Kidney tubule cell (primary cell): ENCODE measurements around the gene PPM1A.

Source experiments
- DNase-seq: peaks from one replicate; pipeline ENCODE4 v3.0.0-alpha.2; 2018; ENCODE audit warnings: low spot score

Gene PPM1A

GRCh38 chr14:60323199-60323896 lies 74.3 kb downstream of the PPM1A start:
- no peak for DNase-seq

DNA sequence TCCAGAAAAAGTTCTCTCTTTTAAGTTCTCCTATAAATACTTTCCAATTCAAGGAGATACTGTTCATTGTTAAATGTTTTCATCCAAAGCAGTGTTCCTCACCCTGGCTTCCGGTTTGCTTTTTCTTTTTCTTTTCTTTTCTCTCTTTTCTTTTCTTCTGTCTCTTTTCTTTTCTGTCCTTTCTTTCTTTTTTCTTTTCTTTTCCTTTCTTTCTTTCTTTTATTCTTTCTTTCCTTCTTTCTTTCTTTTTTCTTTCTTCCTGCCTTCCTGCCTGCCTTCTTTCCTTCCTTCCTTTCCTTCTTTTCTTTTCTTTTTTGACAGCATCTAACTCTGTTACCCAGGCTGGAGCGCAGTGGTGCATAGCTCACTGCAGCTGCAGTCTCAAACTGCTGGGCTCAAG lies 75.8 kb downstream of the PPM1A start:
- DNase-seq: no peak

DNA sequence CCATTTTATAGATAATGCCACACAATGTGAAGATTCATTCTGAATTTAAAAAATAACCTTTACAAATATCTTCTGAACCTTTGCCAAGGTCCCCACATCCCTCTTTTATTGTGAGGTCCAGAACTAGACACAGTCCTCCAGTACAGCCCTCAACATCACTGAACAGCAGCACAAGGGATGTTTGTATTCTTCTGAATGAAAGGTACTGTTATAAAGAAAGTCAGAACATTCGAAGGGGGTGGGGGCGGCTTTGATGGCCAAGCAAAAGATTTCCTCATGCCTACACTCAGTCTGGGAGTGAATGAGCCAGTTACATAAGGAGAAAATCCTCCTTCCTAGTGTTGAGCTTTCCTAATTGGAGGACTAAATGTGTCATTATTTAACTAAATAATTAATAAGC lies 77.3 kb downstream of the PPM1A start:
- no peak for DNase-seq

DNA sequence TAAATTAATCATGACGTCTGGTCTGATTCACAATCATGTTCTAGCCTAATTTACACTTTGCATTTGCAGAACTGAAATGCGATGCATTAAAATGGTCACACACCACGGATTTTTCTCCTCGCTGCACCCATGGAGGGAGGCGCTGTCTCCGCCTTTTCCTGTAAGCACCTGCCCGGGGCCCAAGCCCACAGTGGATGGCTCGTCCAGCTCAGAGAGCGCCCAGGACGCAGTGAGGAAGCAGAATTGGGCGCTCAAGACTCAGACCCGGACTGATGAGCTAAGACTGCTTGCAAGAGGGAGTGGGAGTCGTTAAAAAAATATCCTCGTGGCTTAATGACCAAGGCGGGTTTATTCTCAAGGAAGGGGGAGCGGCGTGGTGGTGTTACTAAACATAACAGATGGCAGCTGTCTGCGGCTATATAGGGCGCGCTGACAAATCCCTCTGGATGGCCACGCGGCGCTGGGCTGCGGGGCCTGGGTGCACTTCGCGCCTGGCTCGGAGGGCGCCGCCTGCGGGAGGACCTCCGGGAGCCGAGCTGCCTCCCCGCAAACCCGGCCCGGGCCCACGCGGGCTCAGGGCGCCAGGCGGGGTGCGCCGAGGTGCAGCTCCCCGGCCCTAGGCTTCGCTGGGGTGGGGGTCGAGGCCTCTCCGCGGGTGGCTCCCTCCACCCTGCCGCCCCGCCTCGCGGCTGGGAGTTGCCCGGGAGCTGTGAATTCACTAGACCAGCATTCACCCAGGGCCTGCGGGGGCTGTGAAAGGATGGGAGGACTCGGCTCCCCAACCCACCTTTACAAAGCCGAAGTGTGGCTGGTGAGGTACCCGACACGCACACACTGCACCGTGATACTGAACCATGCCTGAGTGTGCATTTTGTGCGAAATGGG lies 78.7 kb downstream of the PPM1A start:
- peak; percentile 39 for DNase-seq

GRCh38 chr14:60328583-60328982 lies 79.6 kb downstream of the PPM1A start:
- no peak for DNase-seq

DNA sequence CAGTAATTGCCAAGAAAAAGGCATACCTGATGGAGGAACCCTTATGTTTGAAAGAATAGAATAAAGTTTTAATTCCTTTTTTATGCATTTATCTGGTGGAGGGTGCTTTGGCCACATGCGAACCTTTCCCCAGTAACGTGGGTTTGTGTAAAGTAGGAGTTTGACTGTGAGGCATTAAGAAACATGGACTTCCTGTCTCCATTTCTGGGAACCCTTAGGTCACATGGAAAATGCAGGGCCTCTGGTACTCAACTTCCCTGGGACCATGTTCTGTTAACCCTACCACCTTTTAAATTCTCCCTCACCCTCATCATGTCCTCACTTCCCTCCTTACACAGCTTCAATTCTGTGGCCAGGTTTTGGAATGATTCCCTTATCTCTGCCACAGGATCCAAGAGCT lies 80.3 kb downstream of the PPM1A start:
- DNase-seq: no peak

DNA sequence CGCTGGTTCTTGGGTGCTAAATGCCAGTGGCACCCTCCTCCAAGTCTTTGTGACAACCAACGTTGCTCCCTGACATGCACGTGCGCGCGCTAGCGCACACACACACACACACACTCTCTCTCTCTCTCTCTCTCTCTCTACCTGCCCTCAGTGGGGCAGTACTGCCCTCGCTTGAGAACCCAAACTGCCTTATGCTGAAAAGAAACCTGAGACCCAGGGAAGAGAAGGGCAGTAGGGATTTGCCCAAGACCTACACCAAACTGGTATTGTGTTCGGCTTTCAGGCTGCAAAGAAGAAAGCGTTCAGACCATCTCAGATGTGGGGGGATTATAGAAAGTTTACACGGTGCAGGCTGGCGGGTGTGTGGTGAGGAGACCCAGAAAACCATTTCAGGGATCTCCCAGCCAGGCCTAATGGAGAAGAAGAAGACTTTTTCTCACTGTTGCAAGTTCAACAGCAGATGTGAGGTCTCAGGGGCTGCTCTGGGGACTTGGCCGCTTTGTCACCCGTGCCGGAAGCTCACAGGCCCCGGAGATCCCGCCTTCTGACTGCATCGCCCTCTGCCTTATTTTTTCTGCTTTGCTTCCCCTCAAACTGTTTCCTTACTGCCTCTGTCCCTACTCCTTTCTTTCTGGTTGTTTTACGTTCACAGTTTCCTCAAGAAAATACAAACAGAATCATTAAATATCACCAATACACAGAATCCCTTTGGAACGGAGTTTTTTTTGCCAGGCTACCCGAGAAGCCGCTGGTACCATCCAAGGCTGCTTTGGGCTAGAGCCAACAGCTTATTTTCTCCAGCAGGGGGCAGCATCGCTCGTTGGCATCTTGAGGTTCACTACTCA lies 82.4 kb downstream of the PPM1A start:
- DNase-seq: peak; percentile 70

GRCh38 chr14:60332046-60332399 lies 83.0 kb downstream of the PPM1A start:
- DNase-seq: no peak

- no peak for DNase-seq
Observed at GRCh38 chr14:60332869-60333268, 83.8 kb downstream of the PPM1A start.

- DNase-seq: no peak
Observed at GRCh38 chr14:60339571-60339970, 90.5 kb downstream of the PPM1A start.

DNA sequence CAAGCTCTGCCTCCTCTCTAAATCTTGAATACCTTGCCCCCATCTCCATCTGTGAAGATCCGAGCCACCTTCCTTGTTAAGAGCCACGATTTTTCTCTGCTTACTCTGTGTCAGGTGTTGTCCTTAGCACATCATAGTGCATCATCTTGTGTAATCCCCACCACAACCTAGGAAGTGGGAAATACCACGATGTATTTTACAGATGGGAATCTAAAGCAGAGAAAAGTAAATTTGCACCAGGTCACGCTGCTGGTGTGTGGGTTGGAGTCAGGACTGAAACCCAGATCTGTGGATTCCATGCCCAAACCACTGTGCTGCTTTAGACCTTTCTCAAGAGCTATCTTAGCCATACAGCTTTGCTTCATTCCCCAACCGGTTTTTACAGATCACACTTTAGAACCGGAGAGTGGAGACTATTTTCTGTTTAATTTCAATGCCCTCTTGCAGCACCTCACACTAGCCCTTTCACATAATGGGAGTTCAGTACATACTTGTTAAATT lies 94.6 kb downstream of the PPM1A start:
- no peak for DNase-seq

DNA sequence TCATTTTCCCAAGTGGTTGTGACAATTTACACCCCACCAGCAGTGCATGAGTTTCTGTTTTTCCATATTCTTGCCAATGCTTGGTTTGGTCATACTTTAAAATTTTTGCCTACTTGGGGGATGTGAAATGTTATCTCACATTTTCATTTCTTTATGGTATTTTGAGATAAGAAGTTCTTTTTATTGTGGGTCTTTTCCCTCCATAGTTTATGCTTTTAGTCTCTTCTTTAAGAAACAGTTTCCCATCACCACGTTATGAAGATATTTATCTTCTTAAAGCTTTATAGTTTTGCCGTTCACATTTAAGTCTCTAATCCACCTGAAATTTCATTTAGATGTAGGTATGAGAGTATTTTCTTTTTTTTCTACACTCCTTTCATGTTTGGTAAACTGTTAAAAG lies 95.7 kb downstream of the PPM1A start:
- no peak for DNase-seq

DNA sequence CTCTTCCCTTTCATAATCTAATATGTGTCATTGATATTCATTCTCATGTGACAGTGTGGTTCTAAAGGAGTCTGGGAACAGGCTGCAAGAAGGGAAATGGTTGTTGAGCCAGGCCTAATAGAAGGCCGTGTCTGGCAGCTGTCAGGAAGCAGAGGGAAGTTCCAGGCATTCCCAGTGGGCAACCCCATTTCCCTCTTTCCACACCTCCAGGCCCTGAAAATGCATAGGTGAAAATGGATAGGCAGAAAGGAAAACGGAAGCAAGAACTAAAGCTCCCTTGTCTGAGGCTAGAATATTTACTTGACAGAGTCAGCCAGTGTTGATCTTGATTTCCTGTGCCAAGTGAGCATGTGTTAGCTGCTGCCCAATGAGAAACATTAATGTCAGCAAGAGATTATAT lies 97.7 kb downstream of the PPM1A start:
- peak; percentile 19 for DNase-seq

DNA sequence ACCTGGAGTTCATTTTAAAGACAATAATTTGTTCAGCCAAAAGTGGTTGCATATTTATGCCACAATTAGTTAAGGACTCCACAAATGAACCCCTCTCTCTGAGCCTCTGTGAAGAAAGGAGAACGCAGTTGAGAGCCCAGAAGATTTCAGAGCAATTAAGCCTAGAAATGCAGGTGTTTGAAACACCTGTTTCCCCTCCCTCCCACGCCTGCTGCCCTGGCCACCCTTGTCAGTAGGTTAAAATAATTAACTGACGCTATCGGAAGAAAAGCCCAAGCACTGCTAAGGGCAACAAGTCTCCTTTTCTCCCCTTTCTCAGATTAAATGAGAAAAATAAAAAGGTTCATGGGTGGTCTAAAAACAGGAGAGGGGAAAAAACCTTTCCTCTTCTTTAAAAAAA lies 99.2 kb downstream of the PPM1A start:
- DNase-seq: no peak
